Thyroid gland (tissue), 4 donors: ENCODE measurements around the gene ZFP42.

Experiments used
- POLR2A ChIP-seq, 2 donors: fragments of 450-650 bp; IDR thresholded peaks; one replicate each; pipeline ENCODE4 v1.6.1; 2017; ENCODE audit warnings: antibody characterized with exemption in 2 of 2, mild to moderate bottlenecking in 2 of 2, moderate library complexity in 1 of 2
- TF ChIP-seq, protein P1 (sequence below), 6 experiments: fragments of 200-600 bp in 3 of 6; fragments of 450-650 bp in 3 of 6; sonication (generic) in 3 of 6; IDR thresholded peaks; one replicate each; pipeline ENCODE4 v1.5.1; 2016 to 2019; ENCODE audit warnings: antibody characterized with exemption in 6 of 6, mild to moderate bottlenecking in 2 of 6, inconsistent platforms in 1 of 6, moderate library complexity in 1 of 6

- TF ChIP-seq POLR2A (IDR thresholded peaks at IDR 0.05) = no peak
- TF ChIP-seq, protein P1, sequence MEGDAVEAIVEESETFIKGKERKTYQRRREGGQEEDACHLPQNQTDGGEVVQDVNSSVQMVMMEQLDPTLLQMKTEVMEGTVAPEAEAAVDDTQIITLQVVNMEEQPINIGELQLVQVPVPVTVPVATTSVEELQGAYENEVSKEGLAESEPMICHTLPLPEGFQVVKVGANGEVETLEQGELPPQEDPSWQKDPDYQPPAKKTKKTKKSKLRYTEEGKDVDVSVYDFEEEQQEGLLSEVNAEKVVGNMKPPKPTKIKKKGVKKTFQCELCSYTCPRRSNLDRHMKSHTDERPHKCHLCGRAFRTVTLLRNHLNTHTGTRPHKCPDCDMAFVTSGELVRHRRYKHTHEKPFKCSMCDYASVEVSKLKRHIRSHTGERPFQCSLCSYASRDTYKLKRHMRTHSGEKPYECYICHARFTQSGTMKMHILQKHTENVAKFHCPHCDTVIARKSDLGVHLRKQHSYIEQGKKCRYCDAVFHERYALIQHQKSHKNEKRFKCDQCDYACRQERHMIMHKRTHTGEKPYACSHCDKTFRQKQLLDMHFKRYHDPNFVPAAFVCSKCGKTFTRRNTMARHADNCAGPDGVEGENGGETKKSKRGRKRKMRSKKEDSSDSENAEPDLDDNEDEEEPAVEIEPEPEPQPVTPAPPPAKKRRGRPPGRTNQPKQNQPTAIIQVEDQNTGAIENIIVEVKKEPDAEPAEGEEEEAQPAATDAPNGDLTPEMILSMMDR (IDR thresholded peaks at IDR 0.05) = no peak
These were observed 29.9 kb downstream of the ZFP42 start for GRCh38 chr4:188025476-188025875.
